NCI-H2196 treated with DMSO at 0.1 percent for 48 hours (cell line): Measurements from ENCODE around the gene HAUS5.
"Not testable (repeated sequence)": the region's sequence is repeated elsewhere in the genome, so short reads cannot be mapped to it uniquely, and the experiment has no call there.

Experiments
- DNase-seq: peaks from one replicate; lab custom pipeline; 2025; ENCODE audit not compliant: unreplicated experiment; lab: John Stamatoyannopoulos, UW

Gene HAUS5

DNA sequence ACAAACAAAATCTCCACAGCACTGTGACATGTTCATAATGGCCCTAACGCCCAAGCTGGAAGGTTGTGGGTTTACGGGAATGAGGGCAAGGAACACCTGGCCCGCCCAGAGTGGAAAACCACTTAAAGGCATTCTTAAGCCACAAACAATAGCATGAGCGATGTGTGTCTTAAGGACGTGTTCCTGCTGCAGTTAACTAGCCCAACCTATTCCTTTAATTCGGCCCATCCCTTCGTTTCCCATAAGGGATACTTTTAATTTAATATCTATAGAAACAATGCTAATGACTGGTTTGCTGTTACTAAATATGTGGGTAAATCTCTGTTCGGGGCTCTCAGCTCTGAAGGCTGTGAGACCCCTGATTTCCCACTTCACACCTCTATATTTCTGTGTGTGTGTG lies 5.4 kb upstream of the HAUS5 start:
- not testable (repeated sequence) for DNase-seq

- DNase-seq = no peak
Observed at GRCh38 chr19:35607661-35608060, 4.9 kb upstream of the HAUS5 start.

- no peak for DNase-seq
Observed at GRCh38 chr19:35608251-35608650, 4.3 kb upstream of the HAUS5 start.

DNA sequence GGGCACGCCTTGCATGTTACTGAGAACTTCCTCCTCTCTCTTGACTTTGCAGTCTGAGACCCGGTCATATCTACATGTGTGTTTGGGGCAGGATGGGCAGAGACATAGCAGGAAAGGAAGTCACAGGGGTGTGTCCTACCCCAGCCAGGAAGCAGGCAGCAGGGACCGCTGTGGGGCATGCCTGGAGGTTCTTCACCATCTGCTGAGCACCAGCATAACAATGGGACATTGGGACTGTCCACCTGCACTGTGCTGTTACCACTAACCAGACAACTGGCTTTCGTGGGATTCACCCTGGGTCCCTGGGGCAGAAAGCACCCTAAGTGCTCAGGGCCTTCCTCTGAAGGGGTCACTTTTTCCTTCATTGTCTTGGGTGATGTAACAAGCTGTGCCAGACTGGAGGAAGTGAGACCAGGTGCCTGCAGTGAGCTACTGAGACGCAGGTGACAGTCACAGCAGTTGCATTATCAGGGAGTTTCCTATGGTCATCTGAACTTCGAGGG lies 2.6 kb upstream of the HAUS5 start:
- DNase-seq = no peak

- DNase-seq = no peak
Observed at GRCh38 chr19:35612224-35612558, 344 bp upstream of the HAUS5 start.

- no peak for DNase-seq
Observed at GRCh38 chr19:35613574-35613973, 1.0 kb downstream of the HAUS5 start.

- no peak for DNase-seq
Observed at GRCh38 chr19:35615036-35615435, 2.5 kb downstream of the HAUS5 start.

- no peak for DNase-seq
Observed at GRCh38 chr19:35618857-35619256, 6.3 kb downstream of the HAUS5 start.

- DNase-seq = no peak
Observed at GRCh38 chr19:35619290-35619923, 6.9 kb downstream of the HAUS5 start.

DNA sequence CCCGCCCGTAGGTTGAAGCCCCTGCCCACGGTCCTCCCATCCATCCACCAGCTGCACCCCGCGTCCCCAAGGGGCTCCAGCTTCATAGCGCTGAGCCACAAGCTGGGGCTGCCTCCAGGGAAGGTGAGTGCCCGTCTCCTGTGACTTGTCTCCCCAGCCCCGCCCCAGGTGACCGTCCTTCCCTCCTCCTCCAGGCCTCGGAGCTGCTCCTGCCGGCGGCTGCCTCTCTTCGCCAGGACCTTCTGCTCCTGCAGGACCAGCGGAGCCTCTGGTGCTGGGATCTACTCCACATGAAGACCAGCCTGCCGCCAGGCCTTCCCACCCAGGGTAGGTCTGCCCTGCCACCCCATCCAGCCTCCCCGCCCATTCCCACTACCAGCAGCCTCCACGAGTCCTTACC lies 7.5 kb downstream of the HAUS5 start:
- no peak for DNase-seq

- no peak for DNase-seq
Observed at GRCh38 chr19:35621708-35622107, 9.2 kb downstream of the HAUS5 start.

DNA sequence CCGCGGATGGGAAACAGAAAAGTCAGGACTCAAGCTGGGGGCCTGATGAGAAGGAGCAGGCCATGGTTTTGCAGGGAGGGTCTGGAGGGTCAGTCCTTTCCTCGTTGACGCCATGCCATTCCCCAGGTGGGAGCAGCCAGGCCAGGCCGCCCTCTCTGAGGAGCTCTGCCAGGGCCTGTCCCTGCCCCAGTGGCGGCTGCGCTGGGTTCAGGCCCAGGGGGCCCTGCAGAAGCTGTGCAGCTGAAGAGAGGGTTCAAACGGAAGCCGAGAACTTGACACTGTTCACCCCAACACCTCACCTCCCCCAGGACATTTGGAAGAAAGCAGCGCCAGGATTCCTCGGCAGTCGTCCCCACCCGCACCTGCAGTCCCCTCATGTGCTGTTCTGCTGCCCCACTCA lies 10.2 kb downstream of the HAUS5 start:
- DNase-seq = no peak

- no peak for DNase-seq
Observed at GRCh38 chr19:35623327-35624010, 10.9 kb downstream of the HAUS5 start.

GRCh38 chr19:35628264-35628564 lies 15.7 kb downstream of the HAUS5 start:
- DNase-seq = no peak

GRCh38 chr19:35628565-35629331 lies 16.2 kb downstream of the HAUS5 start, which contains the start of gene RBM42:
RBM42 (plus strand) TSS chr19:35629036; CDS start chr19:35629154, 118 bp downstream.
- peak; percentile 96 for DNase-seq

DNA sequence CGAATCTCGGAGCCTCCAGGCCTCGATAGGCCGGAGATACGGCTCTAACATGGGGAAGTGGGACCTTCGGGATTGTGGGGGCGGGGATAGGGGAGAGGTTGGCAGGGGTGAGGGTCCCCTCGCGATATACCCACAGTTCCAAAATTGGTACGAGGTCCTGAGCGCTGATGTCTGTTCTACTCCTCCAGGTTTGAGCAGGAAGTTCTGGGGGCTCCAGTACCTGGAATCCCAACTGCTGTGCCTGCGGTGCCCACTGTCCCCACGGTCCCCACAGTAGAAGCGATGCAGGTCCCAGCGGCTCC lies 16.7 kb downstream of the HAUS5 start:
- no peak for DNase-seq

DNA sequence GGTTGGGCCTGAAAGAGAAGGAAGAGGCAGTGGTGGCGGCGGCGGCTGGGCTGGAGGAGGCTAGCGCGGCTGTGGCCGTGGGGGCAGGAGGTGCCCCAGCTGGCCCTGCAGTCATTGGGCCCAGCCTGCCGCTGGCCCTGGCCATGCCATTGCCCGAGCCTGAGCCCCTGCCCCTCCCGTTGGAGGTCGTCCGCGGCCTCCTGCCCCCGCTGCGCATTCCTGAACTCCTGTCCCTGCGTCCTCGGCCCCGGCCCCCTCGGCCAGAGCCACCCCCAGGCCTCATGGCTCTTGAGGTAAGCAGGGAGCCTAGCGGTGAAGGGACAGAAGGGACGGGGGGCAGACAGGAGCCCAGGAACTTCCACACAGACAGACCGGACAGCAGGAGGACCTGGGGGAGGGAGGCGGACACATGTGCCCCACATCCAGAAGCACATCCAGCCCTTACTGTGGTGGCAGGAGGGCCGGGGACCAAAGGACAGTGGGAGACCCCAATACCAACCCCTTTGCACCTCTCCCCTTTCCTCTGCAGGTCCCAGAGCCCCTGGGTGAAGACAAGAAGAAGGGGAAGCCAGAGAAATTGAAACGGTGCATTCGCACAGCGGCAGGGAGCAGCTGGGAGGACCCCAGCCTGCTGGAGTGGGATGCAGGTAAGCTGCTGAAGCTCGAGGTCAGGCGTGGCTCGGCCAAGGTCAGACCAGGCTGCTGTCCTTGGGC lies 21.3 kb downstream of the HAUS5 start:
- no peak for DNase-seq

DNA sequence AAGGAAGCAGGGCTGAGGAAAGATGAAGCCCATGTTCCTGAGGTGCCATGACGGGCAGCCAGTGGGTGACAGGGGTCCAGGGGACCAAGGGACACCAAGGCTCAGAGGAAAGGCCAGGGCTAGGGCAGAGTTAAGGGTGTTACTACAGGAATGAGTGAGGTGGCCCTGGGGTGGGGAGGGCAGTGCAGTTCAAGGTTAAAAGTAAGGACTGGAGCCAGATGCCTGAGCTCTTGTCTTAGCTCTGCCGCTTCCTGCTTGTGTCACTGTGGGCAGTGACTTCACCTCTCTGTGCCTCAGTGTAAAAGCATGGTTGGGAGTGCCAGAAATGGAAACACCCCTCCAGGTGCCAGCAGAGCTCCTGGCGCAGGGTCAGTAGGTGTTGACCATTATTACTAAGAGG lies 24.1 kb downstream of the HAUS5 start:
- no peak for DNase-seq

DNA sequence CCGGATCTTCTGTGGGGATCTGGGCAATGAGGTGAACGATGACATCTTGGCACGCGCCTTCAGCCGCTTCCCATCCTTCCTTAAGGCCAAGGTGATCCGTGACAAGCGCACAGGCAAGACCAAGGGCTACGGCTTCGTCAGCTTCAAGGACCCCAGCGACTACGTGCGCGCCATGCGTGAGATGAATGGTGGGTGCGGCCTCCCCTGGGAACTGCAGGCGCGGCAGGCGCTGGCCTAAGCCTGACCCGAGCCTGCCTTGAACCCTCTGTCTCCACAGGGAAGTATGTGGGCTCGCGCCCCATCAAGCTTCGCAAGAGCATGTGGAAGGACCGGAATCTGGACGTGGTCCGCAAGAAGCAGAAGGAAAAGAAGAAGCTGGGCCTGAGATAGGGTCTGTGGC lies 24.6 kb downstream of the HAUS5 start:
- DNase-seq = no peak

DNA sequence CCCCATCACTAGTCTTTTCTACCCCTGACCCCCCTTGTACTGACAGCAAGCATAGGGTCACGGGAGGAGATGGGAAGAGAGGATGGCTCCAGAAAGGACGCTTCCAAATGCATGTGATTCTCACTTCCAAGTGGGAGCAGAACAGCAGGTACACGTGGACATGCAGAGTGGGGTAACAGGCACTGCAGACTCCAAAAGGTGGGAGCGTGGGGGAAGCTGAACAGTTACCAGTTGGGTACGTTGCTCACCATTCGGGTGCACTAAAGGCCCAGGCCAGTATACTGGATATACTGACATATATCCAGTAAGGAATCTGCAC lies 26.7 kb downstream of the HAUS5 start:
- no peak for DNase-seq

- no peak for DNase-seq
Observed at GRCh38 chr19:35639863-35640262, 27.3 kb downstream of the HAUS5 start.
